Mesenteric fat pad (tissue), 1 donor: ENCODE results near the gene TARP. TPM values are rescaled to one million over a fixed set of nuclear protein-coding genes. Genes with fewer than 3 reads are reported as not detected.

Source experiments
- DNase-seq: peaks from one replicate; pipeline ENCODE4 v3.0.0-alpha.2; 2020; ENCODE audit warnings: low spot score
- total RNA-seq: library from RNA; stranded (reverse); fragmentation: NEBNext Ultra II Directional; extraction: Animal tissue kit (Norgen Biotek cat#: 25700); gene quantifications from one replicate; pipeline ENCODE4 v1.2.1, GENCODE V29; 2021
- donor health status: DM: yes; HTN: yes; CAD: no.

Gene TARP

DNA sequence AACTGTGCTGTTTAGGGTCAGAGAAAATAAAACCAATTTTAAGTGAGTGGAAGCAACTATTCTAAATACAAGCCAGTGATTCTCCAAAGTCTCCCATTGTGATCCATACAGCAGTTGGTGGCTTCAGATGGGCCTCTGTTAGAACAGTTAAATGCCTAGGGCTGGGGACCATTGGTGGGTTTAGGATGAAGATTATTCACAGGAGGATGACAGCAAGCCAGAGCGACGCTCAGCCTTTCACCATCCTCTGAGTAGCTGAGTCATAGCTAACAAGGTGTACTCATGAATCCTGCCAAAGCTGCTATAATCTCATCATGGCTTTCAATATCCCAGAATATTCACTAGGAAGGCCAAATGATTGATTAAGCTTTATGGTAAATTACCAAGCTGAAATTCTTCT, 55.8 kb downstream of the TARP start:
- DNase-seq: no peak

DNA sequence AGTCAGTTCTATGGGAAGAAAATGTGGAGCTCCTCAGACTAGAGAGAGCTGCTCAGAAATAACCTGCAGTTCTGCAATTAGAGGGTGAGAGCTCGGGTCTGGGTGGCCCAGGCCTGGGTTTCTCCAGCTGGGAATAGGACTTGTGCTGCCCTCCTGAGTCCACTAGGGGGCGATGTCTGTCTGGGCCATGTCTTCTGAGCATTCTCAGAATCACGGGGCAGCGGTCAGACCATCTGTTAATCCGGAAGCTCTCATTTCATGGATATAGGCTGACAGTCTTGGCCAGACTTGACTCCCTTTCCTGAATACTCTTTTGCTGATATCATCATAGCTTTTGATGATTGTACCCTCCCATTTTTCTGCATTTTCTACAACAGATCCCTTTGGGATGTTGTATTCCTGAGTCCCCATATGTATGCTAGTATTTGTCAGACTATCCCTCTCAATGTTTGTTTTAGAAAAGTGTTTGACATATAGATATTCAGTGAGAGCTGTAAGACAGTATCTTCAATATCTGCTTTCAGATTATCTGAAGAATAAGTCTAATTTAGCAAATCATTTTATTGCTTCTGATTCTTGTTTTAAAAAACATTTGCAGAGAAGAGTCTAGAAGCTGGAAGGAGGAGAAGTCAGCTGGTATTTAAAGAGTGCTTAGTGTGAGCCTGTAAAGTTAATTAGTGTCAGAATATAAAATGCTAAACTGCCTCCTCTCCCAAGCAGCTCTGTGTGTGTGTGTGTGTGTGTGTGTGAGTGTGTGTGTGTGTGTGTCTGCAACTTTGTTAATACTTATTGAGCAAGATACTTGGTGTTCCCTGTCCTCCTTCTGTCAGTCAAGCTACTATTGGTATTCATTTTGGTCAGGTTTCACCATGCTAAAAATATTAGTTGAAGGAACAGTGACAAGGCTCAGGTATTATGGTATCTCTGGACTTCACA, 57.4 kb downstream of the TARP start:
- DNase-seq: no peak

DNA sequence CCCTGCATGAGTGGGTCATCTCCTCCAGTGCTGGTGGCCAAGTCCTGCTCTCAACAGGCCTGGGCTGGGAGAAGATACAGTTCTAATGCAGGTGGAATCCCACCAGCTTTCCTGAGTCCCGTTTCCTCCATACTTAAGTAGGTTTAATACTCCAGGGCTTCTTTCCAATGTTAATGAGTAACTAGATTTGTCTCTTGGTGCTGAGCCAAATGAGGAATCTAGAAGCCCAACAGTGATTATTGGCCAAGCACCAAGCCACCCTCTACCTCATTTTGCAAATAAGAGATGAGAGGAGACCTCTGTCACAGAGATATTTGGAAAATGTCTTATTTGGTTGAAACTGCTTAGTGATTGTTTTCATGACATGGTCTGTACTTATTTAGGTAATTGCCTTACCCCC, 58.3 kb downstream of the TARP start:
- DNase-seq: no peak

DNA sequence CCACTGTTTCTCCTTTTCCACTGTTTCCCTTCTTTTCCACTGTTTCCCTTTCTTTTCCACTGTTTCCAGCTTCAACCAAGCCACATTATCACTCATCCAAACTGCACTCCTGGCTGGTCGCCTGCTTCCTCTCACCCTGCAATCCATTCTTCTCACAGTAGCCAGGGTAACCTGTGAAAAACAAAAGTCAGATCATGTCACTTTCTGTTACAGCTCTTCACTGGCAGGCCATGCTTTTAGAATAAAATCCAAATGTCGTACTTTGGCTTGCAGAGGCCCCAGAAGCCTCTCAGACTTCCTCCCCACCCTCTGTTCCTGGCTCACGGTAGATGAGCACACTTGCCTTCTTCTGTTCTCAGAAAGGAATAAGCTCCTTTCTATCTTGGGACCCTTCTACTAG, 61.5 kb downstream of the TARP start:
- DNase-seq: no peak

DNA sequence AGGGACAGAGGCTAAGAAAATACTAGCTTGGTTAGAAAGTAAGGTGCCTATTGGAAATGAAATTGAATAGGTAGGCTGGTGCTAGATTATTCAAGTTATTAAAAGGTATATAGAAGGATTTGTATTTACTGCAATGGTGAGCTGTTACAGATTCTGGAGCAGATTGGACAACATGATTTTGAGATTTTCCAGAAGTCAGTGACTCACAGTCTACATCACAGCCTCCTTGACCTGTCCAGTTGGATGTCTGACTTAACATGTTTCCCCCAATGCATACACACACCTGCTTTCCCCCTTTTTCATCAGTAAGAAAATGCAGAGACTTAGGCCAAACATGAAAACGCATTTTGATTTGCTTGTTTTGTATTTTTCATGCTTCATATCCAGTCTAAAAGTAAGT, 62.0 kb downstream of the TARP start:
- DNase-seq: no peak

Other genes starting within 250 kb of the TARP start
- 37.1 TPM for gene STARD3NL, start 95.4 kb downstream of the TARP start, total RNA-seq